Left kidney (tissue), 2 donors: ENCODE results near the gene NEGR1. TPM values are rescaled to one million over a fixed set of nuclear protein-coding genes. Genes with fewer than 3 reads are reported as not detected.

Experiments
- DNase-seq: peaks from one replicate; pipeline ENCODE4 v3.0.0-alpha.2; 2013
- polyA plus RNA-seq: library from polyadenylated mRNA; unstranded; fragments of 120-200 nt; gene quantifications from one replicate; pipeline ENCODE4 v1.2.1, GENCODE V29; 2013; ENCODE audit not compliant: insufficient read length

The NEGR1 gene
- polyA plus RNA-seq, 1 donor, result 4.9 TPM

DNA sequence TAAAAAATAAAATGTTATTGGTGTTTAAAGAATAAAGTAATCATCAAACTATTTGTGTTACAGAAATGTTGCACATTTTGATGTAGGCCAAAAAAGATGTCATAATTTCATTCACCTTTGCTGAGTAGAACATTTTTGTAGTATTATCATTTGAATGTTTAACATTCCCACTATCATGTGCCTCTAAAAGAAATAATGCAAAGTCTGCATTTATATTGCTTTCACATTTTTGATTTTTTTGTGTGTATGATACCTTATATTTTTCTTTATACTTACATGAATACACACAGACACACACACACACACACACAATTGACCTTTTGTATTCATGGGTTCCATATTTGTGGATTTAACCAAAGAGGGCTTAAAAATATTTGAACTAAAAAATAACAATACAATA, 657.3 kb downstream of the NEGR1 start:
- DNase-seq, result no peak

DNA sequence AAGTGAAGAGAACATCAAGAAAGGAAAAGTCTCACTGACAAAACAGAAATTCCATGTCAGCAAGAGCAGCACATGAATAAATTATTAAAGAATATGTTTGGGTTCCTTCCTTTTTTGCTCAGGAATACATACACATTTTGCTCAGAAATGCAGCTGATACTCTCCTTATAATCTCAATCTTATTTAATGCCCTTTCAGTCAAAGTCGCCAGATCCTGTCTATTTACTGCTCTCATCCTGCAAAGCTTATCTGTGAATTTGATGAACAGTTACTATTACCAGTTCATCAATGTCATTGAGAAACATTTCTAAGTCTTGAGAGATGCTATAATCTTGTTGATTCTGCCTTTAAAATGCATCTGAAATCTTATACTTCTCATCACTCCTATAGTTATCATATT, 658.5 kb downstream of the NEGR1 start:
- DNase-seq, result no peak

DNA sequence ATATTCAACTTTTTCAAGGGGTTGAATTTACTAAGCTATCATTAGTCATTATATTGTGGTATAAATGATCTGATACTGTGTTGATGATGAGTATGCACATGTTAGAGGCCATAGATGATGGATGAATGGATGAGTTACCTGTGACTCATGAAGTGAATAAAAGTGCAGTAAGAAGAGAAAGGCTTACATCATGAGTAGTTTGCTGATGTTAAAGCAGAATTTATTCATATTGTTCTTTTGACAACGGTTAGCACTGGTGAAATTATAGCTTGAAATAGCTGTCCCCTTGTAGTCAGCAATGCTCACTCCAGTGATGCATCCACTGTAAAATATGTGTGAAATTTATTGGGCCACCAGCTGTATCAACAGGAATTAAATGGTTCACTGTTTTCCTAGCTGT, 660.6 kb downstream of the NEGR1 start:
- peak; percentile 3 for DNase-seq

DNA sequence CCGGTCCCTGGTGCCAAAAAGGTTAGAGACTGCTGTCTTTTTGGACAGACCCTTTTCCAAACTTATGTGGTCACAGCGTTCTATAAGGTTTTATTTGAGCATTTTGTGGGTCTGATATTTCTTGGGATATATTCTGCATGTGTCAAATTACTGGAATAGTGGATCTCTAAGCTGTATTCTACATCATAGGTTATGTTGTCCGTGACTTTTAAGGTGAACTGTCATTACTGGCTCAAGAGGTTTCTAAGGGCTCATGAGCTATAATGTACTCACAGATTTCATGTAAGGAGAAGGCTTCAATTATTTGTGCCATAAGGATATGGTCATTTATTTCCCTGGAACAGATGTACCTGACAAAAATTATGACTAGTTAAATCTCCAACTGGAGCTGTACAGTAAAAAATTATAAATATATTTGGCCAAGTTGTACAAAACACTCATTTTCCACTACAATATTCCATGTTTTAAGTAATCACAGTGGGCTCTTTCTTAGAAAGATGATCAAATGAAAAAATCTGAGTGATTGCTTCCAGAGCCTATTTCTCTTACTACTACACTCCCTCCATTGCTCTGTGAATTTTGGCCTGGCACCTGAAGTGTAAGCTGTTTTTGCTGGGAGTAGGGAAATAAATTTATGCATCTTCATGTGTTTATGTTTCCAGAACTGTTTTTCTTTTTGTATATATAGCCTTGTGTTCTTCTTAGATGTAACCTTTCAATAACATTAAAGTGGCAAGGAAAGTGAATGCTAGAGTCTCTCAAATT, 663.4 kb downstream of the NEGR1 start:
- no peak for DNase-seq

DNA sequence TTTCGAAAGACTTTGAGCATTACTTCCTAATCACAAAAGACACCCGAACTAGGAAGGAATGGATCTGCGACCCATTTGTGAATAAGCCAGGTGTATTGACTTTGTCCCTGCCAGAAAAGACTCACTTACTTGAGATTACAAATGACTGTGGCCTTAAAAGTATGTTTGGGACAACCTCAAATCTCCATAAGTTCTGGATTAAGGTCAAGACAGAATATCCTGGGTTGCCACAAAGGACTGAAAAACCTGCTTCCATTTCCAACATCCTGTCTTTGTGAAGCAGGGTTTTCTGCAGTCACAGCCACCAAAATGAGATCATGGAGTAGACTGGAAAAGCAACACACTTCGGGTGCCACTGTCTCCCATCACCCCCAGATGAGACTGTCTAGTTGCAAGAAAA, 664.1 kb downstream of the NEGR1 start:
- DNase-seq, result no peak

DNA sequence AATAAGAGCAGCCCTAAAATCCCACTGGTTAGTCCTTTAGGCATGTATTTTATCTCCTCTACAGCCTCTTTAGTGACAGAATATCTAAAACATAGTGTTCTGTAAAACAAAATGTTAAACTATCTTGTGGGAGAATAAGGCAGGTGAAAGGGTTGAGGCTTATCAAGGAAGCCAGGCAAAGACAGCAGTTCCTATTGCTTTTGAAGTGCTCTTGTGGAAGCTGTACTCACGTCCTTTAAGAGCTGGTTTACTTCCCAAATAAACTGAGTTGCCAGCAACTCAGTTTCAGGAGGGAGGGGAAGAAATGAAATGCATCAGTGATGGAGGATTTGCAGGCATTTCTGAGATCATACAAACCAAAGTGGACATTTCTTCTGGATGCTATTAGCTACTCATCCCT, 671.9 kb downstream of the NEGR1 start:
- DNase-seq, result no peak

DNA sequence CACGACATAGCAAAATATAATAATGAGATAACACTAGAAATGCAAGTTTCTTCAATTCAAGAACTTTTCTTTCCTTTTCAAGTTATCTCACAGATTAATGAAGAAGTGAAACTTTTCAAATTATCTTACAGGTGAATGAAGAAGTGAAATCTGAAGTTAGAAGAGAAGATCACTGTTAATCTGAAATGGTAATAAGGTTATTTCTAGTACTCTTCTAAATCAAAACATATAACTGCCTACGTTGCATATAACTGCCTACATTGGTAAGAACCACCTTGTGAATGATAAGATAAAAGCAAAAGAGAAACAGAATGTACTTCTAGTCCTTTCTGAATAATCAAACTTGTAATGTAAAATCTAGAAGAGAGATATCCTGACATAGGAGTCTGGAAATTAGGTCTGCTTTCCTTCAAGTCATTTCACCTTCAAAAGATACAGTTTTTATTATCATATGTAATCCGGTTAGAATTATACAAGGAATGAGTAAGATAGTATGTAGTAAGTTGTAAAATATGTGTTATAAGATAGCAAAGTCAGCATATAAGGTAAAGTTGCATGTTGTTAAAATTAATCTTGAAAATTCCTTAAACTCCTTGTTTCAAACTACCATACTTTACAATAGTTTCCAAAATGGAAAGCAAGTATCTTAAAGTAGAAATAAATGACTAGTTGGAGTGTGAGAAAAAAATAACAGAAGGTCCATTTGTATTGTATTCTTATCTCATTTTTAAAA, 679.1 kb downstream of the NEGR1 start:
- DNase-seq, result no peak

DNA sequence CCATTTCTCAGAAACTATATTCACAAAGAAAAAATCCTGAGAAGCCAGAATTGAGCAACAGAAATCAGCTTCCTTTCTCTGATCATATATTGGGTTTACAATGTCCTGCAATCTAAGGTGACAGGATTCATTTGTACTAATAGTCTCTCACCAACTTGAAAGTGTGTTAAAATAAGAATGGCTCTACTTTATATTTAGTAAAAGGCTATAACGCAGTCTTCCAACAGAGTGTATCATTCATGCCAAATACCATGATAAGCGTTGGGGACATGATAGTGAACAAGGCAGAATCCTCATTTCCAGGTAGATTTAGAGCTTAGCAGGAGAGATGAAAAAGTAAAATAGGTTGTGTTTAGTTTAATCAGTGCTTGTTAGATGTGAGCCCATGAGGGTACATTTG, 682.3 kb downstream of the NEGR1 start:
- DNase-seq, result no peak

DNA sequence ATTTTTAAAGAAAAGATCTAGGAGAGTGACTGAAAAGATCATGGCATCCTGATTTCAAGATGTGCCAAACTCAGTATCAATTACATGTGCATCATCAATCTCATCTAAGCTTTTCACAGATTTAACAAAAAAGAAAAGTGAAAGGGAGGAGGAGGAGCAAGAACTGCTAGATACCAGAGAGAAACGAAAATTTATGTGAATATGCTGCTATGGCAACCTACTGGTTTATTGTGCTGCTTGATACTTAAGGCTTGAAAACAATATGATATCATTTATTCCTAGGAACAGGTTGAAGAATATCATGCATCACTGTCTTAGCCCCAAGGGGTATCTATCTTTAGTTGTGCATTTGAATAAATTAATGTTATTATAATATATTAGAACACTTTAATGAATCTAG, 683.0 kb downstream of the NEGR1 start:
- DNase-seq, result no peak

DNA sequence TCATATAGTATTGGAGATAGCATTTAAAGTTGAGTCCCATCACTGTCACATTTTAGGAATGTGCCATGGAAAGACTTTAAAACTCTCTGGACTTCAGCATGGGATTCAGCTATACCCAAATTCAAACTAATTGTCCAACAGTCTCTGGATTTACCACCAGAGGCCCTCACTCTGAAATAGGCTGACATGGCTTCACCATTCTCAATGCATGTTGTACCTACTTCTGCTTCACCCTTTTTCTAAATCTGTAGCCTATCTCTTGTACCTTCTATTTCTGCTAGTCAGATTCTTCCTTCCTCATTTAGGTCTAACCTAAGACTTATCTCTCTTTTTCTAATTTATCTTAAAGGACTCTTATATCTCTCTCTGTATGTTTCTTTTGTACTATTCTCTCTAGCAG, 688.8 kb downstream of the NEGR1 start:
- DNase-seq, result no peak

DNA sequence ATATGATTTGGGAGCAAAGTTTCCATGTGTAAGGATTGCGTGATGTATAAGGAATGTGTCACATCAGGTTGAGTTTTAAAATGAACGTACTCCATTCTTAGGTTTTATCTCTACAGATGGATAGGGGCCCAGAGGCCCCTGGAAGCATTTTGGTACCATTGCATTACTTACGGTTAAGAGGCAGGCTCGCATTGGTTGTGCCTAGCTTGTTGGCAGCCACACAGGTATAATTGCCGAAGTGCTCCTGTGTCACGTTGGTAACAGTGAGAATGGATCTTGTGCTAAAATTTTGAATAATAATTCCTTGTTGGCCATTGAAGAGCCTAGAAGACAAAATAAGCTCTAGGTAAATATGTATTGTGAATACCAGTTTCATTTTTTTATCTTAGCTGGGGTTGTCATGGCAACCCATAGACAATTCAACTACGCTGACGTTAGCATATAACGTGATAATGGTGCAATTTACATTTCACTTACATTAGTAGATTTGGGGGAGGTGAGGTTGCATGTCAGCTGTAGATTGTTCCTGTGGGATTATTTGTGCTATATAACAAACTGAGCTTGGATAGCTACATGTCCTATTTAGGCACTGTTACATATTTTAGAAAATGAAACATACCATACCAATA, 689.6 kb downstream of the NEGR1 start:
- DNase-seq, result no peak

DNA sequence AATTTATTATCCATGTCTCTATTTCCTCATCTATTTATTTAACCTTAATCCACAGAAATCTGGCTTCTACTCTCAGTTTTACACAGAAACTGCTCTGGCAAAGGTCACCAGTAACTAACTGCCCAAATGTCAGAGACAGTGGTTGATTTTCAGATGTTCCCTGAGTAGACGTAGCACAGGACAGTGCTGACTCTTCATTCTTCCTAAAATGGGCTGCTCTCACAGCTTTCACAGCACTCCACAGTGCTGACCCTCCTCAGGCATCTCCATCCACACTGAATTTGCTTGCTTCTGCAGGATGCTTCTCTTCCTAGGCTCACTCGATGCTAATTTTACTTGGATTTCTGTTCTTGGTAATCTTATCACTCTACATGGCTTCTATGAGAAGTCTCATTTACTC, 693.3 kb downstream of the NEGR1 start:
- no peak for DNase-seq

DNA sequence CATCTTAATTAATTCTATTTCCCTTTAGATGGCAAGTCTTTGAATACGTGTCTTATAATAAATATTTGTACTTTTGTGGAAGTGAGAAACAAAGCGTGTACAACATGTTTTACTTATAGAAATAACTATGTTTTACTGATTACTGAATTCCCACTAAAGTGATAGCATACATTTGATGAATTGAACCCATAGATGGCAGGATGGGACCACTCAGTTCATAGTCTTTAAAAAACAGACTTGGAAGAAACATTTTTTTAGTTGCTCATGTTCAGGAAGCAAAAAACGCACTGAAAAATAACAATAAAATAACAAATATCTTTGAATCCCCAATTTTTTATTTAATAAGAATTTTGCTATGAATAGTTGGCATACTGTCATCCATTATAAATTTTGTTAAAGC, 694.4 kb downstream of the NEGR1 start:
- peak; percentile 31 for DNase-seq

DNA sequence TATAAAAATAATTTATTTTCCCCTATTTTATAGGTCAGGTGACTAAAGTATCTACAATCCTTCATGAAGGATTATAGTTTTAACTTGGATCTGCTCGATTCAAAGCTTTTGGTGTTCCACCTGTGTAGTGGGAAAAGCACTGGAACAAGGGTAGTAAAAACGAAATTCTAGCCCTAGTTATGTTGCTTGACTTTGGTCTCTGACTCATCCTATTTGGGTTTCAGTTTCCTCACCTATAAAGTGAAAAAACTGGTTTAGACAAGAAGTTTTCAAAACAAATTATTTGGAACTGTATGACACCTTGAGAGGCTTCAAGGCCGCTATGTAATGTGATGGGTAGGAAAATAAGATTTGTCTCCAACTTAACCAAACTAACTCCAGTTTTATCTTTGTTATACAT, 696.3 kb downstream of the NEGR1 start:
- no peak for DNase-seq

DNA sequence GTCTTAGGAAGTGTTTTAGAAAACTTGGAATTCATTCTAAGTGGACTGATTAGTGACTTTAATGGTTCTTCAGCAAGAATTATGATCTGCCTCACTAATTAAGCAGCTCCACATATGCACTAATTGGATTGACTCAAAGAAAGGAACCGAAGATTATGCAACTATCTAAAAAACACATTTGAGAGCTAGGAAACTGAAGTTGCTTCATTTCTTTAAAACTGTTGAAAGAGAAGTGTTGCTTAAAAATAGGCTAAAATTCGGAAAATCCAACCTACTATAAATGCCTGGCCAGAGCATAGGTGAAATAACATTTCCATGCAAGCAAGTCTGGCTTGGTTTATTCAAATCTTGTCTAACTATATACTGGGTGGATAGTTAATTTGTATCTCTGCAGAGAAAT, 698.6 kb downstream of the NEGR1 start:
- no peak for DNase-seq

DNA sequence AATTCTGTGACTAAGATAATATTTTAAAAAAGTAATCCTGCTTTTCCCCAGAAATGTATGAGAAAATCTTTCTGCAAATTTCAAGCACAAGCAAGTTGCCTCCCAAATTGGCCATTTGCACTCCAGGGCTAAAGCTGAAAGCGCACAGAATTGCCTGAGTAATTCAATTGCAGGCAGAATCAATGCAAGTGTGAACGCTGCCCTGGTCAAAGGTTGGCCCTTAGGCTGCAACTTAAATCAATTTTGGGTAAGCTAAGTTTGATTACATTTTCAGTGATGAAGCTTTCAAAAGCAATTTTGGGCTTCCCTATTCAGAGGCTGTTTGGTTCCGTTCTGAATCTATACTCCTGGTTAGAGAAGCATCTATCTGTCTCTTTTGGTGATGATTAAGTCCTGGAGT, 699.7 kb downstream of the NEGR1 start:
- no peak for DNase-seq

DNA sequence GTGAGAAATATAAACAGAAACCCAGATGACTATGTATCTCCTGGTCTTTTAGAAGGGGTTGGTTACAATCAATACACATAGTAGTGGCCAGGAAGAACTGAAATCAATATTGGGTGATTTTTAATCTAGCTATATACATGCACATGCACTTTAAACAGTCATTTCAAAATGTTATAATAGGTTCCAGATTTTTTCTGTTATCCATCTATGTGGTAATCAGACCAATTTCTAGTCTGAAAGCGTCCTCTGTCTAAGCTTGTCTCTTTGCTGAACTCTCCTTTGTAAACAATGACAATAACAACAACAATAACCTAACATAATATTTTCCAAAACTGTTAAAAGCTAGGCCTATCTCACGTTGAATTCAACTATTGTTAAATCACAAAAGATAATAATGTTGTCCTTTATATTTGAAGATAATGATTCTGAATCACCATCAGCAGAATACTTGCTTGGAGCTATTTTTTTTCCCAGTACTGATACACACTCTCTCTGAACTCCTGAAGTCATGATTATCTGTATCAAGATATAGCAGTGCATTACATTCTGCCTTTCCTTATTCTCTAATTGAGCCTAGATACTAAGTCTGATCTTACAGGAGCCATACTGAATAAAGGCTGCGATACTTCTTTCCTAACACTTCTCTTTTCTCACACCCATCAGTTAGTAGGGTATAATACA, 704.7 kb downstream of the NEGR1 start:
- DNase-seq, result no peak

DNA sequence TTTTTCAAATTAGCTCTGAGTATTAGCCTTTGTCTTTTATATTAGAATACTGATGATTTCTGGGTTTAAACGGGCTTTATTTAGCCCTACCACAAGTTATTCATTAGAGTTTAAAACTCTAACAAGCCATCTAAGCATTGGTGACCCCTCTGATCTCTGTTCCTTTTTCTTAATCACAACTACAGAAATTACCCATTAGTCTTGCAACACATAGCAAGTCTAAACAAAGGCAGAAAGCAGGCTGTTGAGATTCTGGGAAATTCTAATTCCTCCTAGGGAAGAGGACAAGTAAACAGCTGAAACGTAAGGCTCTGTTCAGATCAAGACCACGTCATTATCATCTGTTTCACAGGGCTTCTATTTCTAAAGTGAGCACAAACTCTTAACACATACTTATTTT, 710.3 kb downstream of the NEGR1 start:
- no peak for DNase-seq

DNA sequence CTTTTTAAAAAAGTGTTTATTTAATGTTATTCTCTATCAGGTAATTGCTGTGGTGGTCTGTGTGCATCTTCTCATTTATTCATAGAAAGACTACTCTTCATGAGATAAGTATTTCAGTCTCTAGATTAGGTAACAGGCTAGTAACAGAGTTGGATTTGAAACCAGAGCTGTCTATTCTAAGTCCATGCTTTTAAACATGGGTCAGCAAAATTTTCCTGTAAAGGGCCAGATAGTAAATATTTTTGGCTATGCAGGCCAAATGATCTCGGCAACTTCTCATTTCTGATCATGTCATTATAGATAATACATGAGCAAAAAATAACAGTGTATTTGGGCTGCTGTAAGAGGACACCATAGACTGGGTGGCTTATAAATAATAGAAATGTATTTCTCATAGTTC, 715.9 kb downstream of the NEGR1 start:
- no peak for DNase-seq

DNA sequence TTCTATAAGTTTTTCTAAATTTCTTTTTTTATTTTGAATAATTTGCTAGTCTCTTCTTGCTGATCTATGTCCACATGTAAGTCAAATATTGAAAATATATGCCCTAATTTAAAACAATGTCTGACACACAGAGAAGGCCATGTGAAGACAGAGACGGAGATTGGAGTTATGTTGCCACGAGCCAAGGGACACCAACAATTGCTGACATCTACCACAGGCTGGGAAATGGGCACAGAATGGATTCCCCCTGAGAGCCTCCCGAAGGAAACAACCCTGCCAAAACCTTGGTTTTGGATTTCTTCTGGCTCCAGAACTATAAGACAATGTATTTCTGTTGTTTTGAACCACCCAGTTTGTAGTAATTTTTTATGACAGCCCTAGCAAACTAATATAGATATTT, 716.5 kb downstream of the NEGR1 start:
- DNase-seq, result no peak

DNA sequence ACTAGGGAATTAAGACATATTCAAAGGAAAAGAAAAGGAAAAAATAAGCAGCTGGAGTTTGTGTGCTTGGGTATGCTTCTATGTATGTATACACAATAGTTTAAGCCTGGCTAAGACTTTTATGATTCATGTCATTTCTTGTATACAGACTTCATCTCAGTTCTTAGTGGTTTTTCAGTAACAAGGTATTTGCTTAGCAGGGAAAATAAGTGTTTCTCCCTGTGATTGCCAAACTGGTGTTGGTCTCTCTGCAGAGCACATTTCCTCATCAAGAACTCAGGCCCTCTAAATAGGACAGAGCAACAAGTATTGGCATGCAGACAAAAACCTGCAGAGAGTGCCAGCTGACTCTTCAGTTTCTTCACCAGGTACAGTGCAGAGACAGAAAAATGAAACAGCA, 717.1 kb downstream of the NEGR1 start:
- DNase-seq, result no peak

DNA sequence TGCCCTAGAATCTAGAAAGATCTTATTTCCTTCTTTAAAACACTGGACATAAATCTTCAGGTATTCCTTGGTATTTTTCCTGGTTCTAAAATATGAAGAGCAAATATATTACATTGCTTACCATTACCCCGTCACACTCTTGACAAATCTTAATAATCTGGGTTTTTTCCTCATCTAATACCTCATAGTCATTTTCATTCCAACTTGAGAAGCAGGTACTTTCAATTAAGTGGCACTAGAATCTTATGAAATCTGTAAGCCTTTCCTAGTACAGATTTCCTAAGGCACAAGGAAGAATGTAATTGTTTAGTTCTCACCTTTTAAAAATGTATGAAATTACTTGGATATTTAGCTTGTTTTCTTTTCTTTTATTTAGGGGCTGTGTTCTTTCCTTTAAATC, 720.0 kb downstream of the NEGR1 start:
- DNase-seq, result no peak

DNA sequence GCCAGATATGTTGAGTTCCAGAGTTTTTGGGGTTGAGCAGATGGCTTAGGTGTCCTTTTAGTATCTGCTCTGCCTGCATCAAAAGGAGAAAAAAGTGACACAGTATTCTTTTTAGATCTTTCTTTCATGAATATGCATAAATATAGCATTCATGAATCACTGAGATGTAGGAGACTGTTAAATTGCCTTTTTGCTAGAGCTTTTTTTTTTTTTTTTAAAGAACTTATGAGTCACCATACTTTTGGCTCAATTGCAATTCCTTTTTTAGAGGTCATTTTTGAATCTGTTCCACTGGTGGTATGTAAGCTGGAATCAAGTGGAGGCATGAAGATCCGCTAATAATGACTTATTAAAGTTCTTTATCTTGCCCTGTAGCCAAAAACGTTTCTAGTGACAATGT, 720.6 kb downstream of the NEGR1 start:
- no peak for DNase-seq
